Endothelial cell of umbilical vein (primary cell): Measurements from ENCODE around the gene GAN.

Experiments used
- EZH2 ChIP-seq: IDR thresholded peaks from 2 replicates; pipeline ENCODE4 v1.6.1; 2012; ENCODE audit warnings: borderline replicate concordance, low read depth, mild to moderate bottlenecking, moderate library complexity, low read length, inconsistent platforms; ENCODE audit not compliant: severe bottlenecking
- FOS ChIP-seq: IDR thresholded peaks from 2 replicates; pipeline ENCODE4 v1.6.1; 2011; ENCODE audit warnings: mild to moderate bottlenecking, low read length, moderate library complexity, borderline replicate concordance; ENCODE audit not compliant: insufficient read depth
- MYC ChIP-seq: IDR thresholded peaks from one replicate; pipeline ENCODE4 v1.6.1; 2011; ENCODE audit warnings: mild to moderate bottlenecking, low read depth, low read length
- POLR2A ChIP-seq: IDR thresholded peaks from 2 replicates; pipeline ENCODE4 v1.6.1; 2012; ENCODE audit warnings: low read depth, mild to moderate bottlenecking, control low read depth, low read length
- POLR2AphosphoS5 ChIP-seq: IDR thresholded peaks from 2 replicates; pipeline ENCODE4 v1.6.1; 2012; ENCODE audit warnings: low read depth, mild to moderate bottlenecking, control low read depth, low read length, moderate library complexity; ENCODE audit not compliant: insufficient read depth
- TF ChIP-seq, protein P1 (sequence below), 2 donors: IDR thresholded peaks; 1 replicate in 1 of 2; 2 replicates in 1 of 2; pipeline ENCODE4 v1.5.1; 2011; ENCODE audit warnings: low read length in 2 of 2, mild to moderate bottlenecking in 2 of 2, moderate library complexity in 2 of 2, control low read depth in 1 of 2, inconsistent platforms in 1 of 2, low read depth in 1 of 2; ENCODE audit not compliant: insufficient read depth in 1 of 2; ENCODE audit errors: extremely low read depth in 1 of 2

DNA sequence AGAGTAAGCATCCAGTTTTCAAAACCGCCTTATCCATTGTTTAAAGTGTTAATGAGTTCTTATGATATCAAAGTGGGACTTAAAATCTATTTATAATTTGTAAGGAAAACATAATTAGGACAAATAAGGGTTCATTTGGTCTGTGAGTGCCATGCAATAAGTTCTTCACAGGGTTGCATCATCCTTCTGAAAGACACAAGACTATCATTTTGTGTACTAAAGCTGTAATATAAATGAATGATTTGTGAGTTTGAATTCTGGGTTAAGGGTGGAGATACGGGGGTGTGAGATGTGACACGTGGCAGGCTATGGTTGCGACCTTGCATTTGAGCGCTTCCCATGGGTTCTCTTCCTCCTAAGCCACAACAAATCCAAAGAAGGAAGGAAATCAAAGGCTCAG, 6.8 kb downstream of the GAN start:
- TF ChIP-seq, protein P1, sequence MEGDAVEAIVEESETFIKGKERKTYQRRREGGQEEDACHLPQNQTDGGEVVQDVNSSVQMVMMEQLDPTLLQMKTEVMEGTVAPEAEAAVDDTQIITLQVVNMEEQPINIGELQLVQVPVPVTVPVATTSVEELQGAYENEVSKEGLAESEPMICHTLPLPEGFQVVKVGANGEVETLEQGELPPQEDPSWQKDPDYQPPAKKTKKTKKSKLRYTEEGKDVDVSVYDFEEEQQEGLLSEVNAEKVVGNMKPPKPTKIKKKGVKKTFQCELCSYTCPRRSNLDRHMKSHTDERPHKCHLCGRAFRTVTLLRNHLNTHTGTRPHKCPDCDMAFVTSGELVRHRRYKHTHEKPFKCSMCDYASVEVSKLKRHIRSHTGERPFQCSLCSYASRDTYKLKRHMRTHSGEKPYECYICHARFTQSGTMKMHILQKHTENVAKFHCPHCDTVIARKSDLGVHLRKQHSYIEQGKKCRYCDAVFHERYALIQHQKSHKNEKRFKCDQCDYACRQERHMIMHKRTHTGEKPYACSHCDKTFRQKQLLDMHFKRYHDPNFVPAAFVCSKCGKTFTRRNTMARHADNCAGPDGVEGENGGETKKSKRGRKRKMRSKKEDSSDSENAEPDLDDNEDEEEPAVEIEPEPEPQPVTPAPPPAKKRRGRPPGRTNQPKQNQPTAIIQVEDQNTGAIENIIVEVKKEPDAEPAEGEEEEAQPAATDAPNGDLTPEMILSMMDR (IDR thresholded peaks at IDR 0.05; ENCODE audit: extremely low read depth in 1 of 2, insufficient read depth in 1 of 2, low read depth in 1 of 2, low read length in 2 of 2), result no peak
- TF ChIP-seq EZH2 (no peak), FOS (no peak), POLR2A (no peak), POLR2AphosphoS5 (no peak), MYC (no peak)
